ENCODE measurements around the gene CIAO3.

Gene CIAO3

GRCh38 chr16:775236-775796 lies 34.5 kb upstream of the CIAO3 start:
- DNase-seq (ENCODE audit: low read depth), result no peak

GRCh38 chr16:774086-775001 lies 33.5 kb upstream of the CIAO3 start:
- no peak for DNase-seq (ENCODE audit: low read depth)

GRCh38 chr16:772959-773358 lies 32.2 kb upstream of the CIAO3 start:
- no peak for DNase-seq (ENCODE audit: low read depth)

DNA sequence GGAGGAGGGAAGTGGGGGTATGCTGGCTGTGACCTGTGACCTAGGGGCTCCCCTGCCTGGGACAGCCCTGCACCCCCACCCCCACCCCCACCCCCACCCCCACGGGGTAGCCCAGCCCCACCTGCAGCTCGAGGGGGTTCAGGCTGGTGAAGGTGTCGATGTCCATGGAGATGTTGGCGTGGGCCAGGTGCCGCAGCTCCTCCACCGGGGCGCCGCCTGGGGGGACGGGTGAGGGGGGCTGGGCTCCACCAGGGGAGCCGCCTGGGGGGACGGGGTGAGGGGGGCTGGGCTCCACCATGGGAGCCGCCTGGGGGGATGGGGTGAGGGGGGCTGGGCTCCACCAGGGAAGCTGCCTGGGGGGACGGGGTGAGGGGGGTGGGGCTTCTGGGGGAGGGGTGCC lies 29.6 kb upstream of the CIAO3 start:
- no peak for DNase-seq (ENCODE audit: low read depth)

- DNase-seq (ENCODE audit: low read depth), result no peak
Measured at GRCh38 chr16:769934-770333, 29.1 kb upstream of the CIAO3 start.

DNA sequence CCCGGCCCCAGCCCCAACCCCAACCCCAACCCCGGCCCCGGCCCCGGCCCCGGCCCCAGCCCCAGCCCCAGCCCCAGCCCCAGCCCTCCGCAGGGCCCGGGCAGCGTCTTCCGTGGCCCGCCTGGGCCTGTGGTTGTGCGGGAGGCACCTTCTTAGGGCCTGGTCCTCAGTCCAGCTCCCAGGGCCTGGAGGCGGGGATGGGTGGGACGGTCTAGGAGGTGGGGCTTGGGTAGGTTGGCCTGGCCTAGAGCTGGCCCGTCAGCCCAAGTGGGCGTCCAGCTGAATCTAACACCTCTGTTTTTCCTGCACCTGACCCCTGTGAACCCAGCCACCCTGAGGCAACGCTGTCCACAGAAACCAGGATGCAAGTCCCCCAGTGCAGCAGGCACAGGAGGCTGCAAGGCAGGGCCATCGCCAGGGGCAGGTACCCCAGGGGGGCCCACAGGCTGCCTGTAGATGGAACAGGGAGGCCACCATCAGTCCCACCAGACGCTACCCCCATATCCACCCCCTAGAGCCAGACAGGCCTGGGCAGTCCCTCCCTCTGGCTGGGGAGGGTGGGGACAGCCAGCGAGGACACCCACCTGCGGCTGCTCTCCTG lies 28.5 kb upstream of the CIAO3 start:
- no peak for DNase-seq (ENCODE audit: low read depth)

GRCh38 chr16:768428-768827 lies 27.6 kb upstream of the CIAO3 start:
- DNase-seq (ENCODE audit: low read depth), result no peak

DNA sequence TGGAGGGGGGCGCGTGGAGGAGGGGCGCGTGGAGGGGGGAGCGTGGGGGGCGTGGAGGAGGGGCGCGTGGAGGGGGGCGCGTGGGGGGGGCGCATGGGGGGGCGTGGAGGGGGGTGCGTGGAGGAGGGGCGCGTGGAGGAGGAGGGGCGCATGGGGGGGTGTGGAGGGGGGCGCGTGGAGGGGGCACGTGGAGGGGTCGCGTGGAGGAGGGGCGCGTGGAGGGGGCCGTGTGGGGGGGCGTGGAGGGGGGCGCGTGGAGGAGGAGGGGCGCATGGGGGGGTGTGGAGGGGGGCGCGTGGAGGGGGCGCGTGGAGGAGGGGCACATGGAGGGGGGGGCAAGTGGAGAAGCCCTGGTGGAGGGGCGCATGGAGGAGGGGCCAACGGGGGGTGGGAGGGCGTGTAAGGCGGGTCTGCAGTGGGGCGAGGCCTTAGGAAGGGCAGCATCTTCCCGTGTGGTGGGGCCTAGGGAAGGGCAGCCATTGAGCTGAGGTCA lies 27.0 kb upstream of the CIAO3 start:
- no peak for DNase-seq (ENCODE audit: low read depth)

DNA sequence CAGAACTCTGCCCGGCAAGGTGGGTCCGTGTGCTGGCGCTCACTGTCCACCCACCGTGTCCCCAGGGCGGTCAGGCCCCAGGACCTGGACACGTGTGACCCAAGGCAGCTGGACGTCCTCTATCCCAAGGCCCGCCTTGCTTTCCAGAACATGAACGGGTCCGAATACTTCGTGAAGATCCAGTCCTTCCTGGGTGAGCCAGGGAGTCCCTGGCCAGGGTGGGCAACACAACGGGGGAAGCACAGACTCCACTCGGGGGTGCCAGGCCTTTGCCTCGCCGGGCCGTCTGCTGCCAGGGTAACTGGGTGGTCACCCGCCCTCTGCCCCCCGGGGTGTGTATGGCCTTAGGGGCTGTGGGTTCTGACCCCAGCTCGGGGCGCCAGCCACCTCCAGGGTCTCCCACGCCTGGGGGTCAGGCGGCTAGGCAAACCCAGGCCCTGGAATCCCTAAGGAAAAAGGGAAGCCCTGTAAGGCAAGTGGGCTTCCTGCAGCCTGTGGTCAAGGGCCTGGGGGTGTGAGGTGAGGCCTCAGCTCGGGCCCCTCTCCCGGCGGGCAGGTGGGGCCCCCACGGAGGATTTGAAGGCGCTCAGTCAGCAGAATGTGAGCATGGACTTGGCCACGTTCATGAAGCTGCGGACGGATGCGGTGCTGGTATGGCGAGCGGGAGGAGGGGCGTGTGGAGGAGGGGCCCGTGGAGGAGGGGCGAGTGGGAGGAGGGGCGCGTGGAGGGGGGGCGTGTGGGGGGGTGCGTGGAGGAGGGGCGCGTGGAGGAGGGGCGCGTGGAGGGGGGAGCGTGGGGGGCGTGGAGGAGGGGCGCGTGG lies 26.2 kb upstream of the CIAO3 start:
- DNase-seq (ENCODE audit: low read depth), result no peak

DNA sequence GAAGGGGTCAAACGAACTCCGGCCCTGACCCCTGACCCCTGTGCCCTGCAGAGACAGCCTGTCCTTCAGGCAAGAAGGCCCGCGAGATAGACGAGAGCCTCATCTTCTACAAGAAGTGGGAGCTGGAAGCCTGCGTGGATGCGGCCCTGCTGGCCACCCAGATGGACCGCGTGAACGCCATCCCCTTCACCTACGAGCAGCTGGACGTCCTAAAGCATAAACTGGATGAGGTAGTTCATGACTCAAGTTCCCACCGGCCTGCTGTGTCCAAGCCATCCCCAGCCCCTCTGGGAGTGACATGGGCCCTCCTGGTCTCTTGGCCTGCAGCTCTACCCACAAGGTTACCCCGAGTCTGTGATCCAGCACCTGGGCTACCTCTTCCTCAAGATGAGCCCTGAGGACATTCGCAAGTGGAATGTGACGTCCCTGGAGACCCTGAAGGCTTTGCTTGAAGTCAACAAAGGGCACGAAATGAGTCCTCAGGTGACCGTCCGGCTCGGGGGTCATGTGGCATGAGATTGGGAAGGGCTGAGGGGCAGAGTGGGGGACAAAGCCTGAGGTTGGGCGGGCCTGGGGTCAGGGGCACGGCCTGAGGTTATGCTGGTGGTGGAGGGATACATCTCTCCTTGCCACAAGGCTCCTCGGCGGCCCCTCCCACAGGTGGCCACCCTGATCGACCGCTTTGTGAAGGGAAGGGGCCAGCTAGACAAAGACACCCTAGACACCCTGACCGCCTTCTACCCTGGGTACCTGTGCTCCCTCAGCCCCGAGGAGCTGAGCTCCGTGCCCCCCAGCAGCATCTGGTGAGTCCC lies 25.4 kb upstream of the CIAO3 start:
- DNase-seq (ENCODE audit: low read depth), result no peak

DNA sequence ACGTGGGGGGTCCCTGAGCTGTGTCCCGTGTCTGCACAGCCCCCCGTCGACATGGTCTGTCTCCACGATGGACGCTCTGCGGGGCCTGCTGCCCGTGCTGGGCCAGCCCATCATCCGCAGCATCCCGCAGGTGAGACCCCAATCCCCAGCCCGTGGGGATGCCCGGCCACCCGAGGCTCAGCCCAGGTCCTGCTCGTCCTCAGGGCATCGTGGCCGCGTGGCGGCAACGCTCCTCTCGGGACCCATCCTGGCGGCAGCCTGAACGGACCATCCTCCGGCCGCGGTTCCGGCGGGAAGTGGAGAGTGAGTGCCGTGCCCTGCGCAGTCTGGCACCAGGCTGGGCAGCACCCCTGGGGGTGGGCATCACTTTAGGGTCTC lies 24.7 kb upstream of the CIAO3 start:
- no peak for DNase-seq (ENCODE audit: low read depth)

- DNase-seq (ENCODE audit: low read depth), result no peak
Measured at GRCh38 chr16:764848-765487, 24.2 kb upstream of the CIAO3 start.

DNA sequence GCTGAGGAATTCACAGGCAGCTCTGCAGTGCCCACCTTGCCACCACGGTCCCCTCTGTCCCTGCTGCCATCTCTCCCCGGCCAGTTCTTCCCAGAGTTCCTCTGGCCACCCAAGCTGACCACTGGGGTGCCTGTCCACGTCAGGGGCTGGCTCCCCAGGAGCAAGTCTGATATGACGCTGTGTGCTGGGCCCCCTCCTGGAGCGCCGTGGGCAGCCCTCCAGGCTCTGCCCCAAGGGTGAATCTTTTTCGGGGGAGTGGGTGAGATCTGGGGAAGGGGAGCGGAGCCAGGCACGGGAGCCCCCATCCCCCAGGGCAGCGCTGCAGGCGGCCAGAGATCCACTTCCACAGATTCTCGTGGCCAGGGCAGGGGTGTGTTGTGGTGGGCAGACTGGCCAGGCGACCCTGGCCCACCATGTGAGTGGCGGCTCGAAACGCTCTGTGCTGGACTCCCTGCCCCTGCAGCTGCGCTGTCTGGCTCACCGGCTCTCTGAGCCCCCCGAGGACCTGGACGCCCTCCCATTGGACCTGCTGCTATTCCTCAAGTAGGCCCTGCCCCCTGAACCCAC lies 23.5 kb upstream of the CIAO3 start:
- DNase-seq (ENCODE audit: low read depth), result no peak

DNA sequence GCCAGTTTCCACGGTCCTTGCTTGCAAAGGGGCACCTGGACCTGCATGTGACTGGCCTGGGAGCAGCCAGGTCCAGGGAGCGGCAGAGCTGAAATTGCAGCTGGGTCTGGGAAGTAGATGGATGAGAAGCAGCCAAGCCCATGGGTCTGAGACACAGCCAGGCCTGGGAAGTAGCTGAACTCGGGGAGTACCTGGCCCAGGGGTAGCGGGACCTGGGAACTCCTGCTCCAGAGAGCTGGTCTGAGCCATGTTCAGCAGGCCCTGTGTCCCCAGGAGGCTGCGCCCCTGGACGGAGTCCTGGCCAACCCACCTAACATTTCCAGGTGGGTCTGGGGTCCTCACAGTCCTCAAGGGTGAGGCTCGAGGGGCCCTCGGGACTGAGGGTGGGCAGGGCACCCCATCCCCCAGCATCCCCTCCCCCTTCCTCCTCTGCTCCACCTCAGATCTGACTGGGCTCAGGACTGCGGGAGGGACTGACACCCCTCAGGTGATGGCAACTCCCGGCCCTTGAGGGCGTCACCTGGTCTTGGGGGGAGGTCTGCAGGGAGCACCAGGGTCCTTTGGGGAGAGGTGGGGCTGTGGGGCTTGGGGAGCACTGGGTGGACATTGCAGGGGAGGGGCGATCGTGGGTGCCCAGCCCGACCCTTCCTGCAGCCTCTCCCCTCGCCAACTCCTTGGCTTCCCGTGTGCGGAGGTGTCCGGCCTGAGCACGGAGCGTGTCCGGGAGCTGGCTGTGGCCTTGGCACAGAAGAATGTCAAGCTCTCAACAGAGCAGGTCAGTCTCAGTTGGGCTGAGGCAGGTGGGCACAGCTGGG lies 22.8 kb upstream of the CIAO3 start:
- DNase-seq (ENCODE audit: low read depth), result no peak

GRCh38 chr16:762595-763268 lies 21.9 kb upstream of the CIAO3 start:
- no peak for DNase-seq (ENCODE audit: low read depth)

- DNase-seq (ENCODE audit: low read depth), result no peak
Measured at GRCh38 chr16:761625-762513, 21.1 kb upstream of the CIAO3 start.

GRCh38 chr16:760545-761343 lies 19.9 kb upstream of the CIAO3 start, which contains the start of gene MSLN:
Gene MSLN (plus strand): TSS chr16:760734. CDS start chr16:762681, 1,947 bp downstream.
- DNase-seq (ENCODE audit: low read depth), result no peak

Data from CMK (cell line).